Tibial nerve (tissue), 4 donors: Measurements from ENCODE around the gene SNED1. TPM values are rescaled to one million over a fixed set of nuclear protein-coding genes. Genes with fewer than 3 reads are reported as not detected.

Experiments used
- DNase-seq, 2 donors: peaks; one replicate each; pipeline ENCODE4 v3.0.0-alpha.2; 2019; ENCODE audit warnings: low spot score in 2 of 2
- H3K27ac ChIP-seq, 4 donors: fragments of 200-600 bp; sonication (generic) in 3 of 4; one replicate each; pipeline ENCODE4 v1.5.1; 2017 to 2019; ENCODE audit warnings: mild to moderate bottlenecking in 1 of 4
- H3K27me3 ChIP-seq, 2 donors: fragments of 200-600 bp; sonication (generic) in 1 of 2; one replicate each; pipeline versions ENCODE4 v1.5.1 to v1.6.0; 2017 to 2019
- H3K36me3 ChIP-seq, 3 donors: fragments of 200-600 bp; sonication (generic); one replicate each; pipeline ENCODE4 v1.5.1; 2018 to 2019
- H3K4me1 ChIP-seq, 4 donors: fragments of 200-600 bp; sonication (generic) in 3 of 4; one replicate each; pipeline ENCODE4 v1.5.1; 2017 to 2019
- H3K4me3 ChIP-seq, 4 donors: fragments of 200-600 bp; sonication (generic) in 3 of 4; one replicate each; pipeline ENCODE4 v1.5.1; 2017 to 2019; ENCODE audit warnings: mild to moderate bottlenecking in 1 of 4, moderate library complexity in 1 of 4
- H3K9me3 ChIP-seq, 4 donors: fragments of 200-600 bp; sonication (generic) in 3 of 4; one replicate each; pipeline ENCODE4 v1.5.1; 2017 to 2019
- EP300 ChIP-seq, 2 donors: sonication (generic); formaldehyde crosslinking; IDR thresholded peaks; one replicate each; pipeline ENCODE4 v1.6.1; 2017; ENCODE audit warnings: antibody characterized with exemption in 2 of 2, mild to moderate bottlenecking in 1 of 2
- POLR2A ChIP-seq, 2 donors: fragments of 450-650 bp; IDR thresholded peaks; one replicate each; pipeline ENCODE4 v1.6.1; 2017; ENCODE audit warnings: antibody characterized with exemption in 2 of 2, mild to moderate bottlenecking in 2 of 2, moderate library complexity in 2 of 2
- WGBS, 2 donors: methylation state at CpG; one replicate each; pipeline ENCODE4 v1.1.5; 2018; 5-methylcytosine and 5-hydroxymethylcytosine counted together
- total RNA-seq, 4 donors: library from RNA; depleted of rRNA; stranded (reverse); fragments of >200 nt; gene quantifications; one replicate each; pipeline ENCODE4 v1.1.0, GENCODE V29; 2016
- TF ChIP-seq, protein P1 (sequence below), 5 experiments: fragments of 200-600 bp in 3 of 5; fragments of 450-650 bp in 2 of 5; sonication (generic) in 3 of 5; IDR thresholded peaks; one replicate each; pipeline ENCODE4 v1.5.1; 2016 to 2019; ENCODE audit warnings: antibody characterized with exemption in 5 of 5, mild to moderate bottlenecking in 3 of 5, moderate library complexity in 2 of 5

The SNED1 gene
- total RNA-seq, 4 donors from 2014 or later: 116 to 226 (median 141) TPM

DNA sequence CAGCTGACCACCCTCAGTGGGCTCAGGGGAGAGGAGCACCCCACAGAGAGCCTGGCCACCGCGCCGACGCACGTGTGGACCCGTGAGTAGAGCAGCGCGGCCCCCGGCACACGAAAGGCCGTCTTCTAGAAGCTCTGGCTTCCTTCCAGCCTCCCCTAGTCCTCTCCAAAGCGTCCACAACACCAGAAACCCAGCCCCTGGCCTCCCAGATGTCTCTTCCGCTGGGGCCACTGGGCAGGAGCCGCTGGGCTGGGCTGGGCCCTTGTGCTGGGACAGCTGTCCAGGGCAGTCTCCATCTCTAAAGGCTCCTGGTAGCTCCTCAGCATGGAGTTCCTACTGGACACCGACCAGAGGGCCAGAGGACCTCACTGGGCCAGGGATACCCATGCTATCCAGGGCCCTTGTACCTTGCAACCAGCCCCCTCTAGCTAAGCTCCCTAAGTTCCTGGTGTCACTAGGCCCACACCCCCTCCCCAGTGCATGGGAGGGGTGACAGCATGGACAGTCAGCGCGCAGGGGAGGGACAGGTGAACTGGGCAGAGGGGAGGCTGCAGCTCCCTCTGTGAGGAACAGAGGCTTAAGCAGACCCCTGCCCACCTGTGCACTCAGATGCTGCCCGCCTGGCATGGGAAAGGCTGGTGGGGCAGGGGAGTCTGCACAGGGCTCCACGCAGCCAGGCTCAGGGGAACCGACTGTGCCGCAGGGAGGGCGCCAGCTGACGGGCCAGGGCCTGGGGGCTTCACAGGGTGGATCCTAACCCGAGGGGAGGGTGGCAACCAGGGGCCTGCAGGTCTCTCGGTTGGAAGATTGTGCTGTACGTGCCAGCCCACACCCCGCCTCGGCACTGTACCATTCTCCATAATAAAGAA is 70.8 kb downstream of the SNED1 start:
- peaks cover 0 to 4% (median 0%) of the 10 kb centered on the region in 4 donors for H3K4me1 ChIP-seq
- H3K9me3 ChIP-seq: no peaks in the 10 kb centered on the region
- peak in 1 of 2 donors; percentile 12 for DNase-seq
- no peak overlapping the region for H3K27ac ChIP-seq
- WGBS, 2 donors: 90 to 93% methylated on average over 16 to 25 of the region's 28 CpGs
- H3K36me3 ChIP-seq: peaks cover 0 to 96% (median 0%) of the 10 kb centered on the region in 3 donors
- no peak for TF ChIP-seq POLR2A (IDR thresholded peaks at IDR 0.05)
- H3K4me3 ChIP-seq: no peak overlapping the region
- H3K27me3 ChIP-seq: no peaks in the 10 kb centered on the region

DNA sequence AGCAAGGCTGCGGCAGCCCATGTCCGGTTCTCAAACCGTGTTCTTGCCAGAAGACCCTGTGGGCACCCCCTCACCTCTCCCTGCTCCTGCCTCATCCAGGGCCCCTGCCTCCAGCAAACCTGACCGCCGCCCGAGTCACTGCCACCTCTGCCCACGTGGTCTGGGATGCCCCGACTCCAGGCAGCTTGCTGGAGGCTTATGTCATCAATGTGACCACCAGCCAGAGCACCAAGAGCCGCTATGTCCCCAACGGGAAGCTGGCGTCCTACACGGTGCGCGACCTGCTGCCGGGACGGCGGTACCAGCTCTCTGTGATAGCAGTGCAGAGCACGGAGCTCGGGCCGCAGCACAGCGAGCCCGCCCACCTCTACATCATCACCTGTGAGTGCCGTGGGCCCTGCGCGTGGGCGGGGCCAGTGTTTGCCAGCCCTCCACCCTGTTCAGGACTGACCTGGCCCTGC is 71.4 kb downstream of the SNED1 start:
- Histone ChIP-seq H3K9me3 (no peaks in the 10 kb centered on the region), H3K27me3 (no peaks in the 10 kb centered on the region), H3K4me1 (no peaks in the 10 kb centered on the region), H3K36me3 (peaks cover 0 to 100% (median 0%) of the 10 kb centered on the region in 3 donors), H3K4me3 (no peak overlapping the region), H3K27ac (no peak overlapping the region)
- no peak for DNase-seq
- WGBS, 2 donors: 65 to 84% methylated on average over 14 to 23 of the region's 26 CpGs
- TF ChIP-seq, protein P1, sequence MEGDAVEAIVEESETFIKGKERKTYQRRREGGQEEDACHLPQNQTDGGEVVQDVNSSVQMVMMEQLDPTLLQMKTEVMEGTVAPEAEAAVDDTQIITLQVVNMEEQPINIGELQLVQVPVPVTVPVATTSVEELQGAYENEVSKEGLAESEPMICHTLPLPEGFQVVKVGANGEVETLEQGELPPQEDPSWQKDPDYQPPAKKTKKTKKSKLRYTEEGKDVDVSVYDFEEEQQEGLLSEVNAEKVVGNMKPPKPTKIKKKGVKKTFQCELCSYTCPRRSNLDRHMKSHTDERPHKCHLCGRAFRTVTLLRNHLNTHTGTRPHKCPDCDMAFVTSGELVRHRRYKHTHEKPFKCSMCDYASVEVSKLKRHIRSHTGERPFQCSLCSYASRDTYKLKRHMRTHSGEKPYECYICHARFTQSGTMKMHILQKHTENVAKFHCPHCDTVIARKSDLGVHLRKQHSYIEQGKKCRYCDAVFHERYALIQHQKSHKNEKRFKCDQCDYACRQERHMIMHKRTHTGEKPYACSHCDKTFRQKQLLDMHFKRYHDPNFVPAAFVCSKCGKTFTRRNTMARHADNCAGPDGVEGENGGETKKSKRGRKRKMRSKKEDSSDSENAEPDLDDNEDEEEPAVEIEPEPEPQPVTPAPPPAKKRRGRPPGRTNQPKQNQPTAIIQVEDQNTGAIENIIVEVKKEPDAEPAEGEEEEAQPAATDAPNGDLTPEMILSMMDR (IDR thresholded peaks at IDR 0.05): no peak
- TF ChIP-seq POLR2A (IDR thresholded peaks at IDR 0.05): no peak
- no peak for TF ChIP-seq EP300 (IDR thresholded peaks at IDR 0.05)

DNA sequence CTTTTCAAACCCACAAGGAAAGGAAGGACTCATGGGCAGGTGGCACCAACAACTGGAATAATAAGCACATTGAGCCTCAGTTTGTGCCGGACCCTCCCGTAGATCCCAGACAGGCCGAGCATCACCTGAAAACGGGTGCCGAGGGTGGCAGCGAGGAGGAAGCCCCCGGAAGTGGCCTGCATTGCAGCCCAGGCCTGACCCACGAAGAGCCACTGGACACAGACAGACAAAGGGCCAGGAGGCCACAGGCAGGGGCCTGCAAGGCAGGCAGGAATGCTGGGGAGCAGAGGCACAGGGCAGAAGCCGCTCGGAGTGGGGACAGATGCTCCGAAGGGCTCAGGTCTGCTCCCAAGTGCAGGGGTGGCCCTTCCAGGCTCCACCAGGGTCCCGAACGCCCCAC is 71.9 kb downstream of the SNED1 start:
- Histone ChIP-seq H3K4me1 (no peaks in the 10 kb centered on the region), H3K9me3 (no peaks in the 10 kb centered on the region), H3K36me3 (peaks cover 0 to 100% (median 0%) of the 10 kb centered on the region in 3 donors), H3K27ac (no peak overlapping the region), H3K4me3 (no peak overlapping the region), H3K27me3 (no peaks in the 10 kb centered on the region)
- TF ChIP-seq, protein P1 (IDR thresholded peaks at IDR 0.05): no peak
- no peak for TF ChIP-seq EP300 (IDR thresholded peaks at IDR 0.05)
- no peak for TF ChIP-seq POLR2A (IDR thresholded peaks at IDR 0.05)
- DNase-seq: no peak
- 85 to 86% methylated on average over 7 to 13 of the region's 13 CpGs for WGBS, 2 donors

DNA sequence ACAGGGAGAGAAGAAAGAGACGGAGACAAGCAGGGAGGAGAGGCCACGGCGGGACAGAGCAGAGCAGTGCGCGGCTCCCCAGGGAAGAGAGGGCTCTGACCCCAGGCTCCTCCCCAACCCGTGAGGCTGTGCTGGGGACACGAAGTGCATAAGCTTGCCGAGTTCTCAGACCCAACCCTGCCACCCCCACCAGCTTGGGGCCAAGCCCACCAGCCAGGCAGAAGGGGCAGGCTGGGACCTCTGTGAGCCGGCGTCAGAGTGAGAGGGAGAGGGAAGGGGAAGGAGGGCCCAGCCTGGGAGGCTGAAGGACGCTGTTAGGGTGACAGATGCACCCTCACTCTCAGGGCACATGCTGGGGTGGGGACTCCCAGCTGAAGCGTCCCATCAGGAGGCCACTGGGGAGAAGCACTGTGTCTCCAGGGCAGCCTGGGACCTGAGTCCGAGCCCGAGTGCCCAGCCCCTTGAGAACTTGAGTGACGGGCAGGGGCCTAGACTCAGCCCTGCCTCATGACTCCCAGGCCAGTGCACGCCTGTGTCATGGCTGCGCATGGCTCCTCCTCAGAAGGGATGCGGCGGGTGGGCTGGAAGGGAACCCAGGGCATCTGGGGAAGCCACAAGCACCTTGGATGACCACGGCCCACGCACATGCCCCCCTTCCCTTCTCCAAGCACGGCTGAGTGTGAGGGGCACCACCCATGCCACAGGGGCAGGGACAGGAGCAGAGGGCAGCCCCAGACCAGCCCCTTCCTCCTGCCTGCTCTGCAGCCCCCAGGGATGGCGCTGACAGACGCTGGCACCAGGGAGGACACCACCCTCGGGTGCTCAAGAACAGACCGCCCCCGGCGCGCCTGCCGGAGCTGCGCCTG is 72.6 kb downstream of the SNED1 start:
- Histone ChIP-seq H3K4me1 (no peaks in the 10 kb centered on the region), H3K9me3 (no peaks in the 10 kb centered on the region), H3K27me3 (no peaks in the 10 kb centered on the region), H3K27ac (no peak overlapping the region), H3K36me3 (peaks cover 0 to 100% (median 0%) of the 10 kb centered on the region in 3 donors), H3K4me3 (no peak overlapping the region)
- 75 to 77% methylated on average over 16 to 30 of the region's 31 CpGs for WGBS, 2 donors
- DNase-seq: no peak
- TF ChIP-seq, protein P1 (IDR thresholded peaks at IDR 0.05): no peak
- TF ChIP-seq POLR2A (IDR thresholded peaks at IDR 0.05) (no peak), EP300 (IDR thresholded peaks at IDR 0.05) (no peak)

DNA sequence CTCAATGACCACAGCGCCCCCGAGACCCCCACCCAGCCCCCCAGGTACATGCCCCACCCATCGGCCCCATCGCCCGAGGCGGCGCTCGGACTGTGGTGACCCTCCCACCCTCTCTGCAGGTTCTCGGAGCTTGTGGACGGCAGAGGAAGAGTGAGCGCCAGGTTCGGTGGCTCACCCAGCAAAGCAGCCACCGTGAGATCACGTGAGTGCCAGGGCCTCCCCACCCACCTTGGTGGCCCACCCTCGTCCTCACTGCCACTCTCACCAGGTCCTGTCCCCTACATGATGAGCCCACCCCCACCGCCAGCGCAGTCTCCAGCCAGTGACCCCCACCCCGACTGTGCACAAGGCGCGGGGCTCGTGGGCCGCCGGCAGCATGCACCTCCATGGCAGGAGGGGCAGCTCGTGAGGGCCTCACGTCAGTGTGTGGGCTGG is 73.3 kb downstream of the SNED1 start:
- Histone ChIP-seq H3K27ac (no peak overlapping the region), H3K36me3 (peaks cover 0 to 100% (median 0%) of the 10 kb centered on the region in 3 donors), H3K4me3 (no peak overlapping the region), H3K9me3 (no peaks in the 10 kb centered on the region), H3K4me1 (no peaks in the 10 kb centered on the region), H3K27me3 (no peaks in the 10 kb centered on the region)
- DNase-seq: no peak
- TF ChIP-seq, protein P1 (IDR thresholded peaks at IDR 0.05): no peak
- TF ChIP-seq EP300 (IDR thresholded peaks at IDR 0.05): no peak
- TF ChIP-seq POLR2A (IDR thresholded peaks at IDR 0.05): no peak
- 80 to 91% methylated on average over 11 to 19 of the region's 25 CpGs for WGBS, 2 donors
